ENCODE data around the gene FAM117A. TPM values are rescaled to one million over a fixed set of nuclear protein-coding genes. Genes with fewer than 3 reads are reported as not detected.
"Not testable (repeated sequence)": the region's sequence is repeated elsewhere in the genome, so short reads cannot be mapped to it uniquely, and the experiment has no call there.

The FAM117A gene
- total and polyA plus RNA-seq, 2 of the 4 experiments (the other 2 are of a cell fraction): 0.72 to 3.4 TPM

DNA sequence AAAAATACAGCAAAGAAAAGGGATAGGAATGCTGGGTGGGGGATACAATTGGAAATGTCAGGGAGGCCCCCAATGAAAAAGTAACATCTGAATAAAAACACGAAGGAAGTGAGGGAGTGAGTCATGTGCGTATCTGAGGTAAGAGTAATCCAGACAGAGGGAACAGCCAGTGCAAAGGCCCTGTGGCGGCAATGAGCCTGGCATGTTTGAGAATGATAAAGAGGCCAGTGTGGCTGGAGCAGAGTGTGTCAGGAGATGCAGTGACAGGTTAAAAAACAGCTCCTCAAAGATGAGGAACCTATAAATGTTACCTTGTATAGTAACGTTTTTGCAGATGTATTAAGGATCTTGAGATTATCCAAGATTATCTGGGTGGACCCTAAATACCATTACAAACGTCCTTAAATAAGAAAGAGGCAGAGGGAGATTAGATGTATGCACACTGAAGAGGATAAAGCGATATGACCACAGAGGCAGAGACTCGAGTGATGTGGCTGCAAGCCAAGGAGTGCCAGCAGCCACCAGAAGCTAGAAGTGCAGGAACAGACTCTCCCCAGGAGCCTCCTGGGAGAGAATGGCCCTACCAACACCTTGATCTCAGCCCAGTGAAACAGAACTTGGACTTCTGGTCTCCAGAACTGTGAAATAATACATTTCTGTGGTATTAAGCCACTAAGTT lies 38.3 kb downstream of the FAM117A start:
- no peak overlapping the region for H2BK120ac ChIP-seq (ENCODE audit: low read depth, low read length)
- no peak overlapping the region for H3K23ac ChIP-seq (ENCODE audit: low read depth, low read length)
- no peak overlapping the region for H3K4ac ChIP-seq (ENCODE audit: low read depth, low read length)
- H3K14ac ChIP-seq (replicated peaks; ENCODE audit: low read depth, low read length): no peak overlapping the region
- no peak overlapping the region for H2BK20ac ChIP-seq (ENCODE audit: low read depth, low read length)
- no peak overlapping the region for H2BK5ac ChIP-seq (ENCODE audit: low read depth, low read length, poor library complexity, severe bottlenecking)
- POLR2A ChIA-PET (ENCODE audit: unreplicated experiment): no interaction called here
- no peak overlapping the region for H2AK9ac ChIP-seq (replicated peaks; ENCODE audit: low read depth, low read length, poor library complexity)
- ATAC-seq (ENCODE audit: low read depth) (no peak), DNase-seq (no peak)
- H3K9me3 ChIP-seq (ENCODE audit: control insufficient read depth, insufficient read depth, low read length): no peaks in the 10 kb centered on the region
- no peaks in the 10 kb centered on the region for H3K79me1 ChIP-seq (ENCODE audit: low read depth in 1 of 2, low read length in 2 of 2)
- H3K56ac ChIP-seq (ENCODE audit: extremely low read depth, insufficient read depth, low read length): no peak overlapping the region
- H2BK15ac ChIP-seq (ENCODE audit: low read depth, low read length): no peak overlapping the region
- H3K27me3 ChIP-seq (ENCODE audit: control insufficient read depth, insufficient read depth, low read length): peaks cover 2% of the 10 kb centered on the region; the same call in 1 of the 2 replicates
- H3K9ac ChIP-seq (ENCODE audit: low read depth, low read length): no peak overlapping the region
- H2AFZ ChIP-seq (replicated peaks; ENCODE audit: low read length, poor library complexity): no peak overlapping the region
- CTCF ChIA-PET: no interaction called here
- H4K8ac ChIP-seq (ENCODE audit: low read depth in 2 of 2, low read length in 2 of 2): no peak overlapping the region
- WGBS, 2 experiments (ENCODE audit: extremely low coverage in 2 of 2, insufficient read length in 1 of 2): 95% methylated on average over 3 of the region's 7 CpGs; no CpG with 5 or more reads in 1 of the 2 experiments
- H3K18ac ChIP-seq (ENCODE audit: low read depth, low read length): no peak overlapping the region
- H4K91ac ChIP-seq (ENCODE audit: insufficient read depth, low read depth, low read length): no peak overlapping the region
- H3K4me1 ChIP-seq (ENCODE audit: control insufficient read depth, insufficient read depth, low read length): peaks cover 3% of the 10 kb centered on the region; the same call in 1 of the 2 replicates
- H4K20me1 ChIP-seq (ENCODE audit: insufficient read depth, low read length): no peaks in the 10 kb centered on the region
- no peak overlapping the region for H4K5ac ChIP-seq (ENCODE audit: low read depth, low read length)
- no peak overlapping the region for H2AK5ac ChIP-seq (ENCODE audit: low read depth, low read length)
- no peak overlapping the region for H3K4me2 ChIP-seq (ENCODE audit: low read depth, low read length)
- H3K36me3 ChIP-seq (ENCODE audit: control insufficient read depth, insufficient read depth, low read length): no peaks in the 10 kb centered on the region
- H3K27ac ChIP-seq (ENCODE audit: insufficient read depth, low read length): no peak overlapping the region
- H3K9me1 ChIP-seq (ENCODE audit: insufficient read depth, low read length): no peaks in the 10 kb centered on the region
- intact Hi-C loops (cut with micrococcal nuclease) (no loop called here), dilution Hi-C loops (cut with HindIII; ENCODE audit: low sequenced_read_pairs, unreplicated experiment) (no loop called here), in situ Hi-C loops (cut with MboI; ENCODE audit: low sequenced_read_pairs) (no loop called here)
- no TSS peak for BruUV-seq (replicated peaks)
- H3K4me3 ChIP-seq (ENCODE audit: insufficient read depth, low read depth, low read length): no peak overlapping the region
- TF ChIP-seq CHD1 (IDR thresholded peaks at IDR 0.05; ENCODE audit: low read depth, low read length) (no peak), POLR2A (IDR thresholded peaks at IDR 0.05; ENCODE audit: low read depth, low read length) (no peak), USF2 (IDR thresholded peaks at IDR 0.05; ENCODE audit: low read depth, low read length) (no peak), FOS (IDR thresholded peaks at IDR 0.05; ENCODE audit: low read depth, low read length) (no peak), RAD21 (IDR thresholded peaks at IDR 0.05; ENCODE audit: low read length) (no peak)

DNA sequence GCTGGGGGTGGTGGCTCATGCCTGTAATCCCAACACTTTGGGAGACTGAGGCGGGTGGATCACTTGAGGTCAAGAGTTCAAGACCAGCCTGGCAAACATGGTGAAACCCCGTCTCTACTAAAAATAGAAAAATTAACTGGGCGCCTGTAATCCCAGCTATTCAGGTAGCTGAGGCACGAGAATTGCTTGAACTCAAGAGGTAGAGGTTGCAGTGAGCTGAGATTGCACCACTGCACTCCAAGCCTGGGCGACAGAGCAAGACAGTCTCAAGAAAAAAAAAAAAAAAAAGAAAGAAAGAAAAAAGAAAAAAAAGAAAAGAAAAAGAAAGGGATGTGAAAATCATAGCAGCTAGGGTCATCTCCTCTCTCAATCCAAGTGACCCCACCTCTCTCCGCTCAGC lies 39.4 kb downstream of the FAM117A start:
- H3K56ac ChIP-seq (ENCODE audit: extremely low read depth, insufficient read depth, low read length); in situ Hi-C loops (cut with MboI; ENCODE audit: low sequenced_read_pairs); ATAC-seq (ENCODE audit: low read depth); H2AK5ac ChIP-seq (ENCODE audit: low read depth, low read length); DNase-seq; H3K79me1 ChIP-seq (ENCODE audit: low read depth in 1 of 2, low read length in 2 of 2); H3K4me3 ChIP-seq (ENCODE audit: insufficient read depth, low read depth, low read length); H3K14ac ChIP-seq (replicated peaks; ENCODE audit: low read depth, low read length); H2BK5ac ChIP-seq (ENCODE audit: low read depth, low read length, poor library complexity, severe bottlenecking); H2BK15ac ChIP-seq (ENCODE audit: low read depth, low read length); H4K20me1 ChIP-seq (ENCODE audit: insufficient read depth, low read length); intact Hi-C loops (cut with micrococcal nuclease); dilution Hi-C loops (cut with HindIII; ENCODE audit: low sequenced_read_pairs, unreplicated experiment); H4K91ac ChIP-seq (ENCODE audit: insufficient read depth, low read depth, low read length); H2BK20ac ChIP-seq (ENCODE audit: low read depth, low read length); H3K23ac ChIP-seq (ENCODE audit: low read depth, low read length); H3K9me3 ChIP-seq (ENCODE audit: control insufficient read depth, insufficient read depth, low read length); H3K27me3 ChIP-seq (ENCODE audit: control insufficient read depth, insufficient read depth, low read length); H2BK120ac ChIP-seq (ENCODE audit: low read depth, low read length); H3K18ac ChIP-seq (ENCODE audit: low read depth, low read length); H3K9ac ChIP-seq (ENCODE audit: low read depth, low read length); H3K4ac ChIP-seq (ENCODE audit: low read depth, low read length); H3K36me3 ChIP-seq (ENCODE audit: control insufficient read depth, insufficient read depth, low read length); POLR2A ChIA-PET (ENCODE audit: unreplicated experiment); H2AFZ ChIP-seq (replicated peaks; ENCODE audit: low read length, poor library complexity); H3K27ac ChIP-seq (ENCODE audit: insufficient read depth, low read length); H3K4me1 ChIP-seq (ENCODE audit: control insufficient read depth, insufficient read depth, low read length); H4K8ac ChIP-seq (ENCODE audit: low read depth in 2 of 2, low read length in 2 of 2); H2AK9ac ChIP-seq (replicated peaks; ENCODE audit: low read depth, low read length, poor library complexity); H3K4me2 ChIP-seq (ENCODE audit: low read depth, low read length); H3K9me1 ChIP-seq (ENCODE audit: insufficient read depth, low read length); BruUV-seq (replicated peaks); H4K5ac ChIP-seq (ENCODE audit: low read depth, low read length): not testable (repeated sequence)
- WGBS, 2 experiments (ENCODE audit: extremely low coverage in 2 of 2, insufficient read length in 1 of 2): no CpG with 5 or more reads among the region's 6 CpGs
- CTCF ChIA-PET: interaction anchor here (0.7 kb wide), 1 partner anchor 167 kb away, joined by 3 read pairs; no protein-coding TSS in a partner anchor
